Activated CD4-positive, alpha-beta T cell treated with anti-CD3 and anti-CD28 coated beads, Interleukin-2, amount 50 U/mL, for 24 hours (primary cell): ENCODE data around the gene MAEA.

Experiments
- DNase-seq, 2 donors: peaks; one replicate each; pipeline ENCODE4 v3.0.0-alpha.2; 2020; ENCODE audit warnings: low read depth in 1 of 2, low spot score in 1 of 2

The MAEA gene

GRCh38 chr4:1289207-1290164, at the start of gene MAEA:
Gene MAEA, plus strand, starts transcription at chr4:1289891. Its CDS starts 23 bp downstream, at chr4:1289914.
- peak; percentile 92 to 97 for DNase-seq

- DNase-seq = no peak
Observed at GRCh38 chr4:1239950-1240307, 49.8 kb upstream of the MAEA start.

GRCh38 chr4:1240721-1241465, 48.8 kb upstream of the MAEA start:
- no peak for DNase-seq

GRCh38 chr4:1241466-1241935, 48.2 kb upstream of the MAEA start:
- no peak for DNase-seq

- DNase-seq = no peak
Observed at GRCh38 chr4:1241936-1242505, 47.7 kb upstream of the MAEA start.

- DNase-seq = no peak
Observed at GRCh38 chr4:1242506-1243450, 46.9 kb upstream of the MAEA start.

- no peak for DNase-seq
Observed at GRCh38 chr4:1243451-1244080, 46.1 kb upstream of the MAEA start.

- DNase-seq = no peak
Observed at GRCh38 chr4:1244081-1244977, 45.4 kb upstream of the MAEA start.

GRCh38 chr4:1244978-1245471, 44.7 kb upstream of the MAEA start:
- DNase-seq = no peak

- DNase-seq = no peak
Observed at GRCh38 chr4:1245481-1246051, 44.1 kb upstream of the MAEA start.

- no peak for DNase-seq
Observed at GRCh38 chr4:1246111-1246881, 43.4 kb upstream of the MAEA start.

- no peak for DNase-seq
Observed at GRCh38 chr4:1246901-1247863, 42.5 kb upstream of the MAEA start.

GRCh38 chr4:1247864-1248244, 41.8 kb upstream of the MAEA start:
- no peak for DNase-seq

GRCh38 chr4:1248245-1249147, 41.2 kb upstream of the MAEA start, which contains the start of gene CTBP1:
Gene CTBP1, minus strand, starts transcription at chr4:1249130. Its CDS starts 7,799 bp downstream, at chr4:1241331.
- peak; percentile 74 to 75 for DNase-seq

- DNase-seq = peak; percentile 69 to 71
Observed at GRCh38 chr4:1249148-1249730, 40.5 kb upstream of the MAEA start.
